Stimulated activated CD4-positive, alpha-beta T cell treated with anti-CD3 and anti-CD28 coated beads, Interleukin-15, amount 100 ng/mL, for 24 hours (primary cell): ENCODE results near the gene CYTH1.

Experiments
- DNase-seq: peaks from one replicate; pipeline ENCODE4 v3.0.0-alpha.2; 2020

The CYTH1 gene

DNA sequence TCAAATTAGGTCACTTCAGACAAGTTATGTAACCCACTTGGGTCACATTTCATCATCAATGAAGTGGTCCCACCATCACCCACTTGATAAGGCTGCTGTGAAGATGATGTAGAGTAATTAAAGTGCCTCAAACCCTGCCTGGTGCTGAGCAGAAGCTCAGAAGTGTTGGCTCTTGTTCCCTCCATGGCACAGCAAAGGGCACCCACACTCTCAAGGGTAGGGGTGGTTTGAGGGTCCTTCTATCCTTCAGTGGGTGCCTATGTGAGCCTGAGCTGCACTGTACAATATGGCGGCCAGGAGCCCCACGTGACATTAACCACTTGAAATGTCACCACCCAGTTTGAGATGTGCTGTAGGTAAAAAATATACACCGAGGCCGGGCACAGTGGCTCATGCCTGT, 71.5 kb downstream of the CYTH1 start:
- DNase-seq: no peak

DNA sequence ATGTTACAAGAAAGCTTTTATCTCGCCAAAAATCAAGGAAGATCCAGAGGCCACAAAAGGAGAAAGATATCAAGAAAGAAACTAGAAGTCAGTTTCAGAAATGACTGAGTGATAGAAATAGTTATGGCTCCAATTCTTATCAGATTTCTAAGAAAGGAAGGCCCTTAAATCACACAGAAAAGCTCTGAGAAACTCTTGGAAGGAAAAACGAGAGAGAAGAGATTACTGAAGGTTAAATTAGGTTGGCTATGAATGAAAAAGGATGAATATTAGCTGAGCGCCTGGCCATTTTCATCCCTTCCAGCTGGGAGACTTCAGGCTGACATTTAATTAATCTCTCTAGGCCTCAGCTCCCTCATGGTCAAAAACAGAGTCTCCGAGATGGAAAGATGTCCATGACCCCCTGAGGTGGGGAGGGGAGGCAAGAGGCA, 72.3 kb downstream of the CYTH1 start:
- DNase-seq: no peak

DNA sequence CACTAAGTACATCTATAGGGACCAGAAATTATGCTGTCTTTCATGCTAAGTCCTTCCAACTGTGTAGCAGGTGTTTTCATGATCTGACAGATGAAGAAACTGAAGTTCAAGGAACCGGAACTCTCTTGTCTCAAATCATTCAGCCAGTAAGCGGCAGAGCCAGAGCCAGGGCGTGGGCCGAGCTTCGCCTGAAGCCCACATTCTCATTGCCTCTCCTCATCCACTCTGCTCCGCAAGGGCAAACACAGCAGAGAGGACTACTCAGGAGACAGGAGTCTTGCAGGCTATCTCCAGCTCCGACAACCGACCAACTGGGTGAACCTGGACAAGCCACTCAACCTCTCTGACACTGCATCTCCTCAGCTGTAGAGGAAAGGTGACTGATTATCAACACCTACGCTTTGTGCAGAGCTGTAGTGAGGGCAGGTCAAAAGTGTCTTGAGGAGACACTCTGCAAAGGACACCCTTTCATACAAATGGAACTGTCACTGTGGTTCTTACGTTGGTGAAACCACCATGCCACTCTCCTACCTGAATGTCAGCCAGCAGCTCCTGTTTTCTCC, 72.9 kb downstream of the CYTH1 start:
- peak; percentile 36 for DNase-seq

DNA sequence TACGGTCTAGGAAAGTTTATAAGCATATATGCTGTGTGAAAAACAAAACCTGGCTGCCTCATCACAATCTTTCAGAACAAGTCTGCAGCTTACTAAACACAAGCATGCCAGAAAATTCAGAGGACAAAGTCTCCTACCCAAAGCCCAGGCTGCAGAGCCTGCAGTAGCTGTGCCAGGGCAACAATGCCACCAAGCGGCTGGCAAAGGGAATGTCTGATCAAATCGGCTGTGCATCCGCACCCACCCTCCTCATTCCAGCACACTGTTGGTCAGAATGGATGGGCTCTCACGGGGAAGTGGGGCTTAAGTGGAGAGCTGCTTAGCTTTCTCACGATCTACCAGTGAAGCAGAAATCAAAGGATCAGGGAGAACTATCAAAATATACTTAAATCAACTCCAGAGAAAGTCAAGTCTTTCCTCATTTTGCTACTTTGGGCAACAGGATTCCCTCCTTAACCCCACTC, 73.5 kb downstream of the CYTH1 start:
- DNase-seq: peak; percentile 73

DNA sequence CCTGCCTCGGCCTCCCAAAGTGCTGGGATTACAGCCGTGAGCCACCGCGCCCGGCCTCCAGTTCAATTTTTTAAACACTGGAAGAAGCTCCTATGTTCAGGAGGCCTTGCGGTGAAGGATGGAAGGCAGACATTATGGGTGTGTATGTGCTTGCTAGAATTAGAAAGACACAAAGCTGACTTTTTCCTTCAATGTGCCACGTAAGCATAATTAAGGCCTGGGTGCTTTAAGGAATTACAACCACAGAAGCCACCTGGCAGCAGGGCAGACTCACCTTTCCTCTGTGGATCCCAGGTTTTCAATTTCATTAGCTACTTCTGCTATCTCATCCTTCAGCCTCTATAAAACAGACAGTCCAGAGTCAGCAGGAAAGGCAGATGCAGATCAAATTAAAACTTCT, 74.2 kb downstream of the CYTH1 start:
- no peak for DNase-seq

DNA sequence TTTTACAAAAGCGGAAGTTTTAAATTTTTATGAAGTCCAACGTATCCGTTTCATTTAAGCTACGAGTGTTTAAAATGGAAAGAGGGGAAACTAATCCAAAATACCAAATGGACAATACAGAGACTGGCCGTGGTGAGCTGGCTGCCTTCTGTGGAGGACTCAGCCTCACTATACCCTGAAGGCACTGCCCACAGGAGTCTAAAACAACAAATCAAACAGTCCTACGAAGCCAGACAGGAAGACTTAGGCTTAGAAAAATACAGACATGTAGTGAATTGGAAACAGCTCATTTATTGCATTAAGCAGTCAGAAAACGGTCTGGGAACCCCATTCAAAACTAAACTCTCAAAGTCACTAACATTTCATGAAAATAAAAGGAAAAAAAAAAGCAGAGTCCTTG, 75.1 kb downstream of the CYTH1 start:
- DNase-seq: no peak

DNA sequence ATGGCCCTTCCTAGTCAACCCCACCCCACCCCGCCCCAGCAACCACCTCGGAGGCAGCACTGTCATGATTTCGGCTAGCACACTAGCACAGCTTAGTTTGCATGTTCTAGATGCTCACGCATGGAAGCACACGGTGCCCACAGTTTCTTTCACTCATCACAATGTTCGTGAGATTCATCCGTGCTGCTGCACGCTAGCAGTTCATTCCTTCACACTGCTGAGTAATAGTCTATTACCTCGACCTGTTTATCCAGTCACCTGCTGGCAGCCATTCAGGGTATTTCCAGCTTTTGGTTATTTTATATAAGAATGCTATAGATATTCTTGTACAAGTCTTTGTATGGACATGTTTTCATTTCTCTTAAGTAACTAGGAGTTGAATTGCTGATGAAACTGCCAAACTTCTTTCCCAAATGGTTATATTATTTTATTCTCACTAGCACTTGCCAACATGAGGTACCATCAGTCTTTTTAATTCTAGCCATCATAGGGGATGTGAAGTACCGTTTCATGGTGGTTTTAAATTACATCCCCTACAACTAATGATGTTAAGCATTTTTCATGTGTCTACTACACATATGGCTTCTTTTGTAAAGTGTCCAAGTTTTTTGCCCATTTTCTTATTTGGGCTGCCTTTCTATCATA, 75.7 kb downstream of the CYTH1 start:
- no peak for DNase-seq

DNA sequence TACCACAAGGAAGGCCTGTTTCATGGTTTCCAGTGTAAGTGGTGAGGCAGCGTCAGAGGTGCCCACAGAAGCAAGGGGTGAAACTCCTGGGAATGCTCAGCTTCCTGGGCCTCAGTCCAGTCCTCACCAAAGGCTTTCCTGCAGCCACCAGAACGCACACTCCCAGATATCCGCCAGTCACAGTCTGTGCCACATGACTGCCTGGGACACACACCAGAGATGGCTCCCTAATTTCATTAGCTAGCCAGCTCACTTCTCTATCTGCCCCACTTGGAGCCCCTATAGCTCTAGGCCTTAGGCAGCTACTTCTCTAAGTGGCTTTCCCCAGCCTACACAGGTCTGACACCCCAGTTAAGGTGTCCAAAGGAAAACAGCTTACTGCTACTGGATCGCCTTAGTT, 77.0 kb downstream of the CYTH1 start:
- no peak for DNase-seq

DNA sequence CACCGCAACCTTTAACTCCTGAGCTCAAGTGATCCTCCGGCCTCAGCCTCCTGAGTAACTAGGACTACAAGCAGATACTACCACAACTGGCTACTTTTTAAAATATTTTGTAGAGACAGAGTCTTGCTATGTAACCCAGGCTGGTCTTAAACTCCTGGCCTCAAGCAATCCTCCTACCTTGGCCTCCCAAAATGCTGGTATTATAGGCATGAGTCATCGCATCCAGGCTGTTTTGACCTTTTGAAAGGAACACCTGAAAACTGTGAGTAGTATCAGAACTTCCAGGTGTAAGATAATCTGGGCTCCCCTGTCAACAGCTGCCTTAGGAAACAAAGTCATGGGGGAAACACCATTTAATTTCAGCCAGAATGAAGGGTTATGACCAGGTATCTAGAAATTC, 77.5 kb downstream of the CYTH1 start:
- no peak for DNase-seq

DNA sequence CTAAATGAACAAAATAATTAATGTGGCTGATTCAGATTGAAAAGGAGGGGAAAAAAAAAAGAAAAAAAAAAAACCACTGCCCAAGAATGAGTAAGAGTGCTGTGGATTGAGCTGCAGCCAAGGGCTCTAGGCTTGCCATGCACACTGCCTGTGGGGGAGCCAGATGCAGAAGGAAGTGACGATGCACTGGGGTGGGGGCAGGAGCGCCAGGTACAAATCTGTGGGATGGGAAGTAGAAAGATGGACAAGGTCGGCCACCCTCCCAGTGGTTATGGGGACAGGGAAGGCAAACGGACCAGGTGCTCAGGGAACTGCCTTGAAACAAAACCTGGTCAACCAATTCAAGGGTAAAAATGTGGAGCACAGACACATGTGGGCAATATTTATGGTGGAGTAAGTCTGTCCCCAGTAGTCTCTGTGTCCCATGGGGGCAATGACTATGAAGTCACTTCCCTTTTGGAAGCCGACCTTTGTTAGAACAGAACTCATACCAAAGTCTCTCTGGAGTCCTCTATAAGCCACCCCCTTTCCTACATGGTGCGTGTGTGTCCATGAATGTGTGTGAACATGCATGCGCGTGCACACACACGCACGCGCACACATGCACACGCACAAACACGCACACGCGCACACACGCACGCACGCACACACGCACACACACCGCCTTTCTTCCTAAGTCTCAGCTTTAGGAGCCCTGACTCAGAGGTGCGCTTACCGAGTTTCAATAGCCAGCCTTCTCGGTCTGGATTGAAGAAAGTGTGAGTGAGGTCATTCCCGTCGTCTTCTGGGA, 84.3 kb downstream of the CYTH1 start:
- DNase-seq: no peak

DNA sequence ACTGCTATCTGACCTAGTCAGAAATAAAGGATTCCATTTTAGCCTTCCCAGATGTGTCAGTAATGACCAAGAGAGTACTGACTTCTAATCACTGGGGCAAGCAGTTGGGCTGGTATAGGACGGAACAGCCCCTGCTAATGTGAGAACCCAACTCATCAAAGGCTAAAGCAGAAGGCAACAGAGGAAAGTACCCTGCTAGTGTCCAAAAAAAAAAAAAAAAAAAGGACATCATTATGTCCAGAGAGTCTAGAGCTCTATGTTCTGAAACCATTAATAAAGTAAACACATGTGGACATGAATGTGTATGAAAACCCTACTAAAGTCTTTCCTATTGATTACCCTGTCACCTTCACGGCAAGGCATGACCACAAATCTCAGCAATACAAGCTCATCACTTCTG, 85.0 kb downstream of the CYTH1 start:
- no peak for DNase-seq

DNA sequence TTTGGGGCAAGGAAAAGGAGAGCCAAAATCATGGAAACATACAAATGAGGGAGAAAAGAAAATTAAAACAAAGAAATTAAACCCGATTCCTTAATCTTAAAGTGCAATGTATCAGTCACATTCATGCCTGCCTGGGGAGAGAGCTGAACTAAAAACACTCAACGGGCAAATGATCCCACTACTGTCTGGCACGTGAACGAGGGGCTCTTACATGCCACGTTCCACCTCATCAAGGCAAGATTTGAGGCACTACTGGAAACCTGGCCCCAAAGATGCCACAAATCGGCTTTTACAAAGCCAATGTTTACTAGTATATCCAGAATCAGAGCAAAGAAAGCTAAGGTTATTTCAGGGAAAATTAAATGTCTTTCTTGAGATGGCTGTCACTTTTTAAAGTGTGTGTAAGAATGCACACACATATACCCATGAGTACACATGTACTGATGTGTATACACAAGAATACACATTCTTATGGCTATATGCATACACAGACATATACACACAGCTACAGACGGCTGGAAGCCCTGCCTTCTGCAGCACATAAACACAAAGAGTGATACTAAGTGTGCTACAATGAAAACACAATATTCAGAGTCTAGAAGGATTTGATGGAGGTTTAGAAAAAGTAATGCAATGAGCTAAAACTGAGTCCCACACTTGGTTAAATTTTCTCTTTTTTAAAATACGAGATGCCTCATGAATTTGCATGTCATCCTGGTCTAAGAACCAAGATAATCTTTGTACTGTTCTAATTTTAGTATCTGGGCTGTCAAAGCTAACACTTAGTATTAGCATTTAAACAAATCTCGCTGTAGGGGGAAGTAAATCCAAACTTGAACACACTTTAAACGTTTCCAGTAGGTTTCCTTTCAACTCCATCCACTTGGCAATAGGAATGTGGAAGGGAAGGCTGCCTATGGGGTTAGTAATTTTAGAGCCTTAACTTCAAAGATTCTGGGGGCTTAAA, 85.8 kb downstream of the CYTH1 start:
- no peak for DNase-seq

DNA sequence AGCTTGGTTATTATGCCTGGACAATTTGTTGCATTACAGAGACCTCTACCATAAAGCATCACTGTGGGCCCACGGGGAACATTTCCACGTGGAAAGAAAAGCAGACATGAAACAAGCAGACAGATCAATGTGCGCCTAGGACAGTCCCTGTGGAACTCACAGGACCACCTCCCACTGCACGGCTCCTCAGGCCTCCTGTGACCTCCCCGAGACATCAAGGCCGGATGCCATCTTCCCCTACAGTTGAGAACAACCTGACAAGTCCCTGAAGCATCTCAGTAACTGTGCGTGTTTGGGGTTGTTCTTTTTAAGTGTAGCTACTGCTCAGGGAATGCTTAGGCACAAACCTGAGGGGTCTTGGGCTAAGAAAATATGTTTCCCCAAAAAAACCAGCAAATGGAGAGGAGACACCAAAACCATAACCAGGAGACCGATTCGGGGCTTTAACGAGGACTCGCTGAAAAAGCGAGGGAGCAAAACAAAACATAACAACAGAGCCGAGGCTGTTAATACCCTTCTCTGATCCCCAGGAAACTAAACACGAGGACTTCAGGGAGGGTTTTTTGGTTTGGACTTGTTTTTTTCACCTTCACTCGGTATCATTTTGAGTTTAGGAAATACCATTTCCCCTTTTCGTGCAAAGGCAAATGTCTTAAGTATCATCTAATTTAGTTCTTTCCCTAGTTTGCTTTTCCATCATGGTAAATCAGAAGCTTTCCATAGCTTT, 87.1 kb downstream of the CYTH1 start:
- no peak for DNase-seq

DNA sequence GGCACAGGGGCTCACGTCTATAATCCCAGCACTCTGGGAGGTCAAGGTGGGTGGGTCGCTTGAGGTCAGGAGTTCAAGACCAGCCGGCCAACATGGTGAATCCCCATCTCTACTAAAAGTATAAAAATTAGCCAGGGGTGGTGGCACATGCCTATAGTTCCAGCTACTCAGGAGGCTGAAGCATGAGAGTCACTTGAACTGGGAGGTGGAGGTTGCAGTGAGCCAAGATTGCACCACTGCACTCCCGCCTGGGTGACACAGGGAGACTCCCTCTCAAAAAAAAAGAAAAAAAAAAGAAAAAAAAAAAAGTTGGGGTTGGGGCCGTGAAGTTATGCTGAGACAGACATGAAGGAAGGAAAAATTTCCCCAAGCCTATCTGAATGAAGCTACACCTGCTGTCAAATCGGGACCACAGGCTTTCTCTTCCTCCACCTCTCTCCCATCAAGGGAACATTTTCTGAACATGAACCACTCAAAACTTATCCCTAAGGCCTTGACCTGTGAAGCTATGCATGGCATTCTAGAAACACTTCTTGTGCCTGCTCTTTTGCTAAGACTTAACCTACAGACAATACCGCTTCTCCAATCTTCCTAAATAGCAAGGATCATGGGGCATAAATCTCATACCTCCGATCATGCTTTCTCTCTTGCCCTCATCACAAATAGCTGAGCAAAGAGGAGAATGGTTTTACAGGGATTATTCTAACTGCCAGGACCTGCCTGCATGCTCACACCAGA, 88.6 kb downstream of the CYTH1 start:
- no peak for DNase-seq

DNA sequence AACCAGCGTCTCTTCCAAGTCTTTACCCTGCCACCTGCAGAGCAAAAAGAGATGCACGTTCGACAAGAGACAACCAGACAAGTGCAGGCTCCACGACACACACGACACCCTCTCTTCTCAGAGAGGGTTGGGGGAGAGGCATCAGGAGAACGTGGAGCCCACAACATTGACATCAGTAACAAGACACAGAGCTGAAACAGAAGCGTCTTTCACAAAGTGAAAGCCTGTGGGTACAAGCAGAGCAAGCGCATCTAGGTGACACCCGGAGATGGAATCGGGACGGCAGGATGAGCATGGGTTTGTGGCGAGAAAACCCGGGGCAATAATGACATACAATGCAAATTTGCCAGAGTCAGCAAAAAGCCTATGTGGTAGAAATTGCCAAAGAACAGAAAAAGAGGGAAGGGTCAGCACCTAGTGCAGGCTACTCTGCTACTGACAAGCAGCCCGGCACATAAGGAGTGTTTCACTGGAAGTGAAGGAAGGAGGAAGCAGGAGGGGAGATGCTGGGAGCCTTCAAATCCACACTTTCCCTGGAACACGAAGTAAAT, 89.5 kb downstream of the CYTH1 start:
- no peak for DNase-seq

DNA sequence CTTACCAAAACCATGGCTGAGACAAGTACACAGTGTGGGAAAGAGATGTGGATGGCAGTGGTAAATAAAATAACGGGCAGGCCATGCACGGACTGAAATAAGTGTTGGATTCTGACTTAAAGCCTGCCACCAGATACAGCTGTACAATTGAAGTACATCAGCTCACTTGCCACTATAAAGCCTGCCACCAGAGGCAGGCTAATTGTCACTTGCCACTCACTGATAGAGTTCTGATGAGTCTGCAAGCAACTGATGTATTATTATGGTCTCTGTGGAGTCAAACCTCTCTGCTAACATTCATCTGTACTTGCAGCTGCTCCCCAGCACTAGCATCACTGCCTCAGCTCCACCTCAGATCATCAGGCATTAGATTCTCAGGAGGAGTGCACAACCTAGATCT, 93.0 kb downstream of the CYTH1 start:
- DNase-seq: no peak

DNA sequence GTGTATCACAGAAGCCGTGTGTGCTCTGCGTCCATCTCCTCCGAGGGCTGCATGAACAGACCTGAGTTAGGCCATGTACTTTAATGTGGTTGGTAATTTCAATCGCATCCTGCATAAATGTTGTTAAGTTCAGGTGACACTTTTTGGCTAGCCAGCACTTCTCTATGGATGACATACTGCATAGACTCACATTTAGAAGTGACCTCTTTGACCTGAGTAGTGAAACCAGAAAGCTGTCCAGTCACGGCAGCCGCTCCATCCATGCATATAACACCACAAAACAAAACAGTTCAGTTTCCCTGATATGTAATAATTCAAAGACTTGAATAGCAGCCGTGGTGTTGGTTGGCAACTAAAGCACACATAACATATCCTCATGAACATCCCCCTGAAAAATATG, 94.1 kb downstream of the CYTH1 start:
- DNase-seq: no peak

DNA sequence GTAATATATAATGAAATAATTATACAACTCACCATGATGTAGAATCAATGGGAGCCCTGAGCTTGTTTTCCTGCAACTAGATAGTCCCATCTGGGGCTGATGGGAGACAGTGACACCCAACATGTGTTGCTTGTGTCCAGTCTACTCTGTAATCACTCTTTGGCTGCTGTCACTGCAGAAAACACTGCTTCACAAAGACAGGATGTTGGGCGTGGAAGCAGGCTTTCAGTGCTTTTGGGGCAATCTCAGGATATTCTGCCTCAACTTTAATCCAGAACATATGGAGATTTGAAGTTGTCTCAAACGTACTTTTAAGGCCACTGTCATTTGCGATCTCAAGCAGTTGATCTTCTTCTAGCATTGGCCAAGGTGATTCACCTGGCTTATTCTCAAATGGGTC, 94.9 kb downstream of the CYTH1 start:
- no peak for DNase-seq

DNA sequence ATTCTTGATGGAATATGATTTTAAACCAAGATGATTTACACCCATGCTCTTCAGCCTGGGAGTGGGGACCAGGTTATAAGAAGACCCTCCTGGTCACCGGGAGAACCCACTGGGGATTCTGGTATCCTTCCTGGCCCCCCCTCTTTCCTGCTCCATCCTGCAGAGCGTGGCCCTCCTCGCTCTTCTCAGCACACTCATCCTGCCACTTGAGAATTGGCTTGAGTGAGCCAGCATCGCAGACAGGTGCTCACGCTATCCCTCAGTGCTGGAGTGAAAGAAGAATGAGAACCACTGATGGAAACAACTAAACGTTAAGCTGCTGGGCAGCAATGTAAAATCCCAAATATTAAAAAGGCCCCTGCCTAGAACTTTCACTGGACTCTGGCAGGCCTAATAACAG, 98.0 kb downstream of the CYTH1 start:
- DNase-seq: no peak

DNA sequence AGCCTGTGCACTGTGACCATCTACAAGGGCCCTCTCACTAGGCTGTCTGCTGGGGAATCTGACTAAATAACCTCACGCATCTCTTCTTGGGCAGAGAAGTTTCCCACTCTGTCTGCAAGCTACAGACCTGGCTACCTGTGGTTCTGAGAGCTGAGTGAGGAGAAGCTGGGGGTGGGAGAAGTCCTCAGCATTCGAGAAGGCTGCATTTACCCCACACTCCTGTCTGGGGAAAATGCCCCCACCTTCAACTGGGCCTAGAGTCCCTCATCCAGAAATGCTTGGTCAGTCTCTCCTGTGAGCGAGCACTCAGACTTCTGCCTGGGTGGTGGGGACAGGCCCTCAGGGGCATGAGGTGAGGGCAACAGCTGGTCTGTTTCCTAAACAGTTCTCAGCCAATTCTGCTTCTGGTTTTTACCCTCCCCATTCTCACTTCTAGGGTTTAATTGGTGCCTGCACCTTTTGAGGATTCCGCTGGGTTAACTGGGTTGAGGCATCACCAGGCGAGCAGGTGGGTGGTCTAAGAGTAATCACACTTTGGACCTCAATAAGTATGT, 98.6 kb downstream of the CYTH1 start:
- DNase-seq: no peak

DNA sequence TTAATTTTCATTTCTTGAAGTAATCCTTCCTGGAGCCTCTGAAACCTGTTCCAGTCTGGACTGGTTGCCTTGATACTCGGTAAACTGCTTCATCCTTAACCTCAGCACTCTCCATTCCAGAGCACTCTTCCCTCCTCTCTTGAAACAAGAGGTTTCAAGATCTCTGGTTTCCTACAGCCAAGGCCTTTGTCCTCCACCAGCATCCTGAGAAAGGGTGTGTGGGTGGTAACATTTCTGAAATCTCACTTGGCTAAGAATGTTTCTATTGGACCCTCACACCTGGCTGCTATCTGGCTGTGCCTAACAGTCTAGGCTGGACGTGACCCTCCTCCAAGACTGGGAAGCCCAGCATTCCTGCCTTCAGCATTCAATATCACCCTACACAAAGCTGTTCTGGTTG, 99.7 kb downstream of the CYTH1 start:
- no peak for DNase-seq
